SK-N-SH (cell line): ENCODE results near the gene DIP2A. TPM values are rescaled to one million over a fixed set of nuclear protein-coding genes. Genes with fewer than 3 reads are reported as not detected.
"Not testable (repeated sequence)": the region's sequence is repeated elsewhere in the genome, so short reads cannot be mapped to it uniquely, and the experiment has no call there.

ENCODE experiments used
- CTCF ChIA-PET: fragments of 300-600, 350-600 bp; formaldehyde crosslinking; extraction: SDS; loops from one replicate; lab custom pipeline; 2021; lab: Yijun Ruan, JAX
- POLR2A ChIA-PET: fragments of 350-600 bp; sonication (Branson Sonifier 250); formaldehyde crosslinking; extraction: SDS; loops from one replicate; lab custom pipeline; 2020; ENCODE audit warnings: antibody characterized with exemption, inconsistent platforms; lab: Yijun Ruan, JAX
- DNase-seq: peaks from one replicate; pipeline ENCODE4 v3.0.0; 2012
- H2AFZ ChIP-seq: fragments of 200-600 bp; sonication (generic); 2 replicates; pipeline ENCODE4 v1.8.1; 2016; ENCODE audit warnings: antibody characterized with exemption, mild to moderate bottlenecking, low read depth
- H3F3A ChIP-seq: fragments of 200-600 bp; sonication (generic); replicated peaks from 2 replicates; pipeline ENCODE3; 2016; ENCODE audit warnings: antibody characterized with exemption, mild to moderate bottlenecking; ENCODE audit not compliant: insufficient read depth
- H3K27ac ChIP-seq, 2 experiments: fragments of 200-500 bp in 1 of 2; fragments of 200-600 bp in 1 of 2; sonication (Bioruptor generic) in 1 of 2; sonication (generic), shearing (Covaris generic) in 1 of 2; 2 replicates each; pipeline versions ENCODE4 v1.5.1 to v1.6.1; 2014 to 2016; ENCODE audit warnings: low read depth in 2 of 2, inconsistent platforms in 1 of 2, low read length in 1 of 2, mild to moderate bottlenecking in 1 of 2, mixed read lengths in 1 of 2
- H3K27me3 ChIP-seq: fragments of 200-600 bp; sonication (generic), shearing (Covaris generic); 2 replicates; pipeline ENCODE4 v1.6.1; 2016; ENCODE audit warnings: mixed run types; ENCODE audit not compliant: insufficient read depth
- H3K36me3 ChIP-seq, 2 experiments: fragments of 200-500 bp in 1 of 2; fragments of 200-600 bp in 1 of 2; sonication (Bioruptor generic) in 1 of 2; sonication (generic) in 1 of 2; replicated peaks in 1 of 2; 2 replicates each; pipeline versions ENCODE3 to v1.5.1; 2014 to 2016; ENCODE audit warnings: low read length in 1 of 2, mild to moderate bottlenecking in 1 of 2; ENCODE audit not compliant: insufficient read depth in 2 of 2, control insufficient read depth in 1 of 2
- H3K4me1 ChIP-seq, 2 experiments: fragments of 200-500 bp in 1 of 2; fragments of 200-600 bp in 1 of 2; sonication (Bioruptor generic) in 1 of 2; sonication (generic), shearing (Covaris generic) in 1 of 2; 2 replicates each; pipeline versions ENCODE4 v1.5.1 to v1.6.1; 2014 to 2016; ENCODE audit warnings: low read depth in 1 of 2, low read length in 1 of 2, mixed run types in 1 of 2; ENCODE audit not compliant: insufficient read depth in 2 of 2, control insufficient read depth in 1 of 2
- H3K4me2 ChIP-seq: fragments of 200-600 bp; sonication (generic), shearing (Covaris generic); 2 replicates; pipeline ENCODE4 v1.6.1; 2017; ENCODE audit warnings: mixed run types
- H3K4me3 ChIP-seq, 2 experiments: fragments of 200-500 bp in 1 of 2; fragments of 200-600 bp in 1 of 2; sonication (Bioruptor generic) in 1 of 2; sonication (generic), shearing (Covaris generic) in 1 of 2; 2 replicates each; pipeline versions ENCODE4 v1.5.1 to v1.8.1; 2014 to 2016; ENCODE audit warnings: low read depth in 2 of 2, inconsistent platforms in 1 of 2, low read length in 1 of 2, mild to moderate bottlenecking in 1 of 2, mixed read lengths in 1 of 2, moderate library complexity in 1 of 2
- H3K79me2 ChIP-seq: fragments of 200-600 bp; sonication (generic); 2 replicates; pipeline ENCODE4 v1.8.1; 2017; ENCODE audit warnings: mild to moderate bottlenecking; ENCODE audit not compliant: insufficient read depth
- H3K9ac ChIP-seq: fragments of 200-600 bp; sonication (generic); 2 replicates; pipeline ENCODE4 v1.6.1; 2017; ENCODE audit warnings: mixed run types
- H3K9me2 ChIP-seq: fragments of 200-600 bp; sonication (generic); 2 replicates; pipeline ENCODE4 v1.6.1; 2017; ENCODE audit warnings: mixed run types
- H3K9me3 ChIP-seq: fragments of 200-600 bp; sonication (generic); 2 replicates; pipeline ENCODE4 v1.6.1; 2017; ENCODE audit warnings: mixed run types, mild to moderate bottlenecking, moderate library complexity
- H4K20me1 ChIP-seq: fragments of 200-600 bp; sonication (generic); 2 replicates; pipeline ENCODE4 v1.6.1; 2017; ENCODE audit warnings: mild to moderate bottlenecking, mixed run types; ENCODE audit not compliant: insufficient read depth
- MEF2A ChIP-seq: IDR thresholded peaks from 2 replicates; pipeline ENCODE4 v1.4.0; 2012; ENCODE audit warnings: low read depth, borderline replicate concordance
- SIN3A ChIP-seq: IDR thresholded peaks from 2 replicates; pipeline ENCODE4 v1.6.1; 2012; ENCODE audit warnings: low read depth, mild to moderate bottlenecking, low read length, moderate library complexity, borderline replicate concordance
- WGBS: methylation state at CpG from one replicate; pipeline ENCODE4 v1.1.6; 2017; ENCODE audit warnings: low lambda C conversion rate; 5-methylcytosine and 5-hydroxymethylcytosine counted together
- polyA plus RNA-seq, 3 experiments: library from polyadenylated mRNA; depleted of rRNA; stranded (reverse); fragments of >200 nt; gene quantifications; 2 replicates each; pipeline ENCODE4 v1.2.3, GENCODE V29; 2012
- TF ChIP-seq, protein P1 (sequence below): IDR thresholded peaks from 2 replicates; pipeline ENCODE4; 2012

Gene DIP2A
- polyA plus RNA-seq, 1 of the 3 experiments (the other 2 are of a cell fraction): 26.9 TPM

DNA sequence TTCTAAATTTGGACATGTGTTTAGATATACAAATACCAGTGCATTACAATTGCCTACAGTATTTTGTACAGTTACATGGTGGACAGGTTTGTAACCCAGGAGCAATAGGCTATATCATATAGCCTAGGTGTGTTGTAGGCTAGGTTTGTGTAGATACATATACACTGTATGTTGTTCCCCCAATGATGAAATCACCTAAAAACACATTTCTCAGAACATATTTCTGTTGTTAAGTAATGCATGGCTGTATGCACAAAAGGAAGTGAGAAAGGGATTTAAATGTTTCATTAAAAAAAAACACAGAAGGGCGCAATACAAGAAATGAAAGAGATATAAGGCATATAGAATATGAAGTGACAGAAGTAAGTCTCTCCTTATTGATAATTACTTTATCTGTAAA, 114.2 kb downstream of the DIP2A start:
- no peak for DNase-seq
- Histone ChIP-seq H4K20me1 (no peaks in the 10 kb centered on the region), H3K9me2 (no peaks in the 10 kb centered on the region), H3K4me3 (no peak overlapping the region), H3K9ac (no peak overlapping the region), H3F3A (peaks cover 9% of the 10 kb centered on the region), H3K27ac (no peak overlapping the region), H3K4me1 (no peaks in the 10 kb centered on the region), H3K36me3 (peaks cover 30 to 44% of the 10 kb centered on the region in 2 experiments), H3K27me3 (no peaks in the 10 kb centered on the region), H3K79me2 (no peaks in the 10 kb centered on the region), H2AFZ (no peak overlapping the region), H3K9me3 (0 out of 2 replicates have a peak, but pooled peaks cover 4% of the 10 kb centered on the region), H3K4me2 (no peak overlapping the region)
- POLR2A ChIA-PET: interaction anchor here (0.6 kb wide), 1 partner anchor 98 kb away, joined by 5 read pairs; no protein-coding TSS in a partner anchor
- WGBS: 100% methylated on average over 1 of the region's 1 CpG
- TF ChIP-seq, protein P1, sequence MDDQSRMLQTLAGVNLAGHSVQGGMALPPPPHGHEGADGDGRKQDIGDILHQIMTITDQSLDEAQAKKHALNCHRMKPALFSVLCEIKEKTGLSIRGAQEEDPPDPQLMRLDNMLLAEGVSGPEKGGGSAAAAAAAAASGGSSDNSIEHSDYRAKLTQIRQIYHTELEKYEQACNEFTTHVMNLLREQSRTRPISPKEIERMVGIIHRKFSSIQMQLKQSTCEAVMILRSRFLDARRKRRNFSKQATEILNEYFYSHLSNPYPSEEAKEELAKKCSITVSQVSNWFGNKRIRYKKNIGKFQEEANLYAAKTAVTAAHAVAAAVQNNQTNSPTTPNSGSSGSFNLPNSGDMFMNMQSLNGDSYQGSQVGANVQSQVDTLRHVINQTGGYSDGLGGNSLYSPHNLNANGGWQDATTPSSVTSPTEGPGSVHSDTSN: no peak
- TF ChIP-seq SIN3A (no peak), MEF2A (no peak)
- CTCF ChIA-PET: interaction anchor here (0.8 to 1.4 kb wide), 2 partner anchors 15 to 26 kb away, joined by 3 read pairs; no protein-coding TSS in a partner anchor

DNA sequence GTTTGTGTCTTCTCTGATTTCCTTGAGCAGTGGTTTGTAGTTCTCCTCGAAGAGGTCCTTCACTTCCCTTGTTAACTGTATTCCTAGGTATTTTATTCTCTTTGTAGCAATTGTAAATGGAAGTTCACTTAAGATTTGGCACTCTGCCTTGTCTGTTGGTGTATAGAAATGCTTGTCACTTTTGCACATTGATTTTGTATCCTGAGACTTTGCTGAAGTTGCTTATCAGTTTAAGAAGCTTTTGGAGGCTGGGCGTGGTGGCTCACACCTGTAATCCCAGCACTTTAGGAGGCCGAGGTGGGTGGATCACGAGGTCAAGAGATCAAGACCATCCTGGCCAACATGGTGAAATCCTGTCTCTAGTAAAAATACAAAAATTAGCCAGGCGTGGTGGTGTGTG, 119.1 kb downstream of the DIP2A start:
- H3K27me3 ChIP-seq, H3K4me2 ChIP-seq, H3F3A ChIP-seq, DNase-seq, H3K27ac ChIP-seq, H3K79me2 ChIP-seq, H2AFZ ChIP-seq, H4K20me1 ChIP-seq, H3K4me3 ChIP-seq, H3K9me2 ChIP-seq, H3K4me1 ChIP-seq, POLR2A ChIA-PET, CTCF ChIA-PET, H3K9ac ChIP-seq: not testable (repeated sequence)
- WGBS: 63% methylated on average over 5 of the region's 5 CpGs
- Histone ChIP-seq H3K36me3 (peaks cover under 1 to 18% of the 10 kb centered on the region in 2 experiments), H3K9me3 (peaks cover 11% of the 10 kb centered on the region; the same call in 1 of the 2 replicates)

DNA sequence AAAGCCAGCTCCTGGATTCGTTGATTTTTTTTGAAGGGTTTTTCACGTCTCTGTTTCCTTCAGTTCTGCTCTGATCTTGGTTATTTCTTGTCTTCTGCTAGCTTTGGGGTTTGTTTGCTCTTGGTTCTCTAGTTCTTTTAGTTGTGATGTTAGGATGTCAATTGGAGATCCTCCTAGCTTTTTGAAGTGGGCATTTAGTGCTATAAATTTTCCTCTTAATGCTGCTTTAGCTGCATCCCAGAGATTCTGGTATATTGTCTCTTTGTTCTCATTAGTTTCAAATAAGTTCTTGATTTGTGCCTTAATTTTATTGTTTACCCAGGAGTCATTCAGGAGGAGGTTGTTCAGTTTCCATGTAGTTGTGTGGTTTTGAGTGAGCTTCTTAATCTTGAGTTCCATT, 120.7 kb downstream of the DIP2A start:
- H3K4me3 ChIP-seq, DNase-seq, H3K4me1 ChIP-seq, H2AFZ ChIP-seq, H3K9me2 ChIP-seq, H3K9ac ChIP-seq, H4K20me1 ChIP-seq, H3F3A ChIP-seq, H3K4me2 ChIP-seq, H3K79me2 ChIP-seq, H3K27me3 ChIP-seq, H3K27ac ChIP-seq, POLR2A ChIA-PET: not testable (repeated sequence)
- peaks cover 0 to 16% of the 10 kb centered on the region in 2 experiments for H3K36me3 ChIP-seq
- peaks cover 18% of the 10 kb centered on the region; the same call in 1 of the 2 replicates for H3K9me3 ChIP-seq
- WGBS: 69% methylated on average over 2 of the region's 2 CpGs
- CTCF ChIA-PET: interaction anchor here (1.0 kb wide), 1 partner anchor 159 kb away, joined by 3 read pairs; no protein-coding TSS in a partner anchor
